Measurements from ENCODE around the gene SLC9A9.
"Not testable (repeated sequence)": the region's sequence is repeated elsewhere in the genome, so short reads cannot be mapped to it uniquely, and the experiment has no call there.

The SLC9A9 gene

GRCh38 chr3:143808030-143808429, 40.2 kb downstream of the SLC9A9 start:
- DNase-seq = no peak

GRCh38 chr3:143806038-143806437, 42.2 kb downstream of the SLC9A9 start:
- no peak for DNase-seq

DNA sequence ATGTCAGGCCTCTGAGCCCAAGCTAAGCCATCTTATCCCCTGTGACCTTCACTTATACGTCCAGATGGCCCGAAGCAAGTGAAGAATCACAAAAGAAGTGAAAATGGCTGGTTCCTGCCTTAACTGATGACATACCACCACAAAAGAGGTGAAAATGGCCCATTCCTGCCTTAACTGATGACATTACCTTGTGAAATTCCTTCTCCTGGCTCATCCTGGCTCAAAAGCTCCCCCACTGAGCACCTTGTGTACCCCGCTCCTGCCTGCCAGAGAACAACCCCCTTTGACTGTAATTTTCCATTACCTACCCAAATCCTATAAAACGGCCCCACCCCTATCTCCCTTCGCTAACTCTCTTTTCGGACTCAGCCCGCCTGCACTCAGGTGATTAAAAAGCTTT, 42.8 kb downstream of the SLC9A9 start:
- DNase-seq = not testable (repeated sequence)

- not testable (repeated sequence) for DNase-seq
Measured at GRCh38 chr3:143801046-143801445, 47.2 kb downstream of the SLC9A9 start.

DNA sequence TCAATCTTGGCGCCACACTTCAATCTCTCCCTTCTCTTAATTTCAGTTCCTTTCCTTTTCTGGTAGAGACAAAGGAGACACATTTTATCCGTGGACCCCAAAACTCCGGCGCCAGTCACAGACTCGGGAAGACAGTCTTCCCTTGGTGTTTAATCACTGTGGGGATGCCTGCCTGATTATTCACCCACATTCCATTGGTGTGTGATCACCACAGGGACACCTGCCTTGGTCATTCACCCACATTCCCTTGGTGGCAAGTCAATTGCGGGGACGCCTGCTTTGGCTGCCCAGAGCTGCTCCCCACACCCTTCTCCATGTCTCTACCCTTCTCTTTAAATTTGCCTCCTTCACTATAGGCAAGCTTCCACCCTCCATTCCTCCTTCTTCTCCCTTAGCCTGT, 50.1 kb downstream of the SLC9A9 start:
- not testable (repeated sequence) for DNase-seq

- DNase-seq = no peak
Measured at GRCh38 chr3:143795874-143796273, 52.4 kb downstream of the SLC9A9 start.

GRCh38 chr3:143794793-143795462, 53.3 kb downstream of the SLC9A9 start:
- no peak for DNase-seq

DNA sequence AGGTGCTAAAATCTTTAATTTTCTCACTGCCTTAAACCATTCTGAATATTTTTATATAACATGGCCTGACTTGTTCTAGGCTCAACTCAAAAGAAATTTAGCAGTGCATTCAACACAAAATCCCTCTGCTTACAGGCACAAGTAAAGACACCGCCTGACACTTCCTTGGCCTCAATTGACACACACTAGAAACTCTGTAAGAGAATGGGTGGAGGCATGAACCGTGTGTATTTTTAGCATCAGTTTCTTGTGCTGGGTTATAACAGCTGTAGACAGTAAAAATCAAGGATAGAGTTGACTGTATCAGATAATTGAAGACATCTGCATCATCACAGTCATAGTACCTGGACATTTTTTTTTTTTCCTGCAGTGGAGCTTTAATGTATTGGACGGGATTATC, 54.3 kb downstream of the SLC9A9 start:
- DNase-seq = no peak

- no peak for DNase-seq
Measured at GRCh38 chr3:143791386-143791785, 56.9 kb downstream of the SLC9A9 start.

DNA sequence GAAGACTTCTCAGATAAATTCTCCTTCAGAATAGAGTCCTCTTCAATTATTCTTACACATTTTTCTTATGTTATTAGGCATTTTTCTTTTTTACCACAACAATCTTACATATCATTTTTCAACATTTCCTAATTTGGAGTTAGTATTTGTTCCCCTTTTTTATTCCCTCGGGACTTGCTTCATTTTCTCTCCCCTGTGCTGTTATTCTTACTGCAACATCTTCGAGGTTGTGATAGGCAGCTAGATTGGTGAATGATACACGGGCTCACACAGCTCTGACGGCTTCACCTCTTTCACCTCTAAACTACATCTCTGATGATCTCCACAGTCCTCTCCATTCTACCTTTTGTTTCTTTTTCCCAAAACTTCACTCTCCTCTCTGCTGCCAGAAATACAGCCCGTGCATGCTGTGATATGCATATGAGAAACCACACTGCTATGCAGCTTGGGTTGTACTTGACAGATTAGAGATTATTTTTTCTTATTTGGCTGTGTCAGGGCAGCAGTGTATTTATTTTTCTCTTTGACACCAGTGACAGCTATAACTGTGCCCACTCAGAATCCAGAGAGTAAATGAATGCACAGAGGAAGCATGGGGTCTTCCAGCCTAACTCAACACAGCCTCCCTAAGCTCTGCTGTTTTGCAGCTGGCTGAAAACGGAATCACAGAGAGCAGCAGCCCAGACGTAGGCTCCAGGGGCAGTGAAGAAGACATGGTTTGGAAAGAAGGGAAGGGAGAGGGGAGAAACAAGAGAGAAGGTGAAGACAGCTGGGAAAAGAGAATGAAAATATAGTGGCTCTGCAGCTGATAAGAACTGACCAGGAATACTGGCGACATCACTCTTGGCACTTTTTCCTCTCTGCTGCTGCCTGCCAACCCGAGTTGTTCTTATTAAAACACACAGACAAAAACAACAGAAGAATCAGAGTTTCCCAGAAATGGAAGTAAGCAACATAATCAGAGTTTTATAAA, 61.8 kb downstream of the SLC9A9 start:
- no peak for DNase-seq

GRCh38 chr3:143784446-143784845, 63.8 kb downstream of the SLC9A9 start:
- no peak for DNase-seq

GRCh38 chr3:143783851-143784370, 64.4 kb downstream of the SLC9A9 start:
- no peak for DNase-seq

- DNase-seq = no peak
Measured at GRCh38 chr3:143775459-143775858, 72.8 kb downstream of the SLC9A9 start.

- no peak for DNase-seq
Measured at GRCh38 chr3:143771939-143772338, 76.3 kb downstream of the SLC9A9 start.

- DNase-seq = no peak
Measured at GRCh38 chr3:143771258-143771657, 77.0 kb downstream of the SLC9A9 start.

- DNase-seq = no peak
Measured at GRCh38 chr3:143770391-143770790, 77.9 kb downstream of the SLC9A9 start.

DNA sequence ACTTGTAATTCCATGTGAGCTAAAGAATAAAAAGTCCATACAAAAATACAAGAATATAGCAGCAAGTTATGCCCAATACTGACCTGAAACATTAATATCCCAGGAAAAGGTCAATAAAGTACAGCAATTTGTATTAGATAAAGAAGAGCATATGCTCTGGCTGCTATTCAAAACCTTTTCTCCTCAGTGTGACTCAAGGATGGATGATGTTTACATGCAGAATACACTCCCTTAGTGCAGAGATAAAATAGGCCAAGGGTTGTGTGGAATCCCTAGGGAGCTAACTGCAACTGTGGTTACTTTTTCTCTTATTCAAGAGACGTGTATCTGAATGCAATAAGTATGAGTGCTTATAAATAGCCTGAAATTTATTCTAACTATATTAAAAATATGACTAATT, 78.7 kb downstream of the SLC9A9 start:
- DNase-seq = no peak

DNA sequence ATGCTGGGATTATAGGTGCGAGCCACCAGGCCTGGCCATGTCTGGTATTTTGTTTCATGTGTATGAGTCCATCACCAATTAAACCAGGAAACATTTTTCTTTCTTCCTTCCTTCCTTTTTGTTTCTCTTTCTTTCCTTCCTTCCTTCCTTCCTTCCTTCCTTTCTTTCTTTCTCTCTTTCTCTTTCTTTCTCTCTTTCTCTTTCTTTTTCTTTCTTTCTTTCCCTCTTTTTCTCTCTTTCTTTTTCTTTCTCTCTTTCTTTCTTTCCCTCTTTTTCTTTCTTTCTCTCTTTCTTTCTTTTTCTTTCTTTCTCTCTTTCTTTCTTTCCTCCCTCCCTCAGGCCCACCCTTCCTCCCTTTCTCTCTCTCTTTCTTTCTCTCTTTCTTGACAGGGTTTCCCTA, 83.4 kb downstream of the SLC9A9 start:
- no peak for DNase-seq

GRCh38 chr3:143763564-143764162, 84.6 kb downstream of the SLC9A9 start:
- DNase-seq = no peak

DNA sequence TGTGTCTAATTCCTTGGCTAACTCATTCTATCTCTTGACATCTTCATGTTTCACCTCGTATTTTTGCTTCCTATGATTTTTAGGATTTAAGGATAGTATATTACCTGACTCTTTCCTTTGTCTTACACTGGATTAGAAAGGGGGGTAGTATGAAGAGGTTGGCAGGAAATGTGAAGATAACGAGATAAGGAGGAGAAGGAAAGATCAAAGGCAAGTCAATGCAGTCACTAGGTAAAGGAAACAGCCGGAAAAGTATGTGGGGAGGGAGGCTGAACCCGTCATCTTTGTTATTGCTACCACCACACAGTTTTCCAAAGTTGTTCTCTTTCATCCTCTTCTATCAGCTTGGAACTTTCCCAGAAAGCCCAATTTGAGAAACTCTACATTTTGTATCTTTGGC, 90.6 kb downstream of the SLC9A9 start:
- no peak for DNase-seq

DNA sequence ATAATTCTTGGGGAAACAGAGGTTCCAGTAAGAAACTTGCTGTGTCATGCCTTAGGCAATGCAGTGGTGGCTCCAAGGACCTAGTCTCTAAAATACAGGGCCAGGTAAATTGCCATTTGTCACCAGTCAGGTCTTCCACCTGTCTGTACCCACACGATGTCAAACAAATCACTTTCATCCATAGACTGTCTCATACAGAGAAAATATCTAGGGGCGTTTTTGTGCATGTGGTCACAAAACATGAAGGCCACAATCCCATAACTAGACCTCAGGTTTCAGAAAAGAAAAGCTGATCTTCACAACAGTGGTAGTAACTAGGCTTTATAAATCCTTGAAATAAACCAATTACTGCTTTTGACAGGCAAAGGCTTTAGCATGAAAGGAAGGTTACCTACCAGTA, 92.3 kb downstream of the SLC9A9 start:
- no peak for DNase-seq

GRCh38 chr3:143754090-143754489, 94.2 kb downstream of the SLC9A9 start:
- DNase-seq = no peak

- no peak for DNase-seq
Measured at GRCh38 chr3:143753456-143753855, 94.8 kb downstream of the SLC9A9 start.

DNA sequence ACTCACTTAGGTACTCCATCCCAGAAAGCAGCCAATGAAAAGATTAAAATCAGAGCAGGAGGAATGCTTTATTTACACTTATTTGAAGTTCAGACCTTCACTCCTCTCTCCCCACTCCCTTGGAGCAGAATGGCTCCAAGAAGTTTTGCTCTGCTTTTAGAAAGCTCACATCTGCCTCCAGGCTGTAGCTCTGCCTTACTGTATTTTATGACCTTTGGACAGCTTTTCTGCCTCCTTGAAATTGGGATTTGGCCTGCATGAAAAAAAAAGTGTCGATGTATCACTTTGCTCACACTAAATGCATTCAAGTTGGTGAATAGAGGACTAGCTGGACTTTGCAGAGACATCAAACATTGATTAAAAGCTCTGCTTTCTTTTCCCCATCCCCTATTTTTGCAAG, 95.3 kb downstream of the SLC9A9 start:
- DNase-seq = no peak

Measured in activated T-cell treated with anti-CD3 and anti-CD28 coated beads, Interleukin-2, amount 50 U/mL, for 48 hours (primary cell).